Left lung (tissue), 10 donors: ENCODE results near the gene NFXL1. TPM values are rescaled to one million over a fixed set of nuclear protein-coding genes. Genes with fewer than 3 reads are reported as not detected.

Source experiments
- ATAC-seq: fragments of 200-7000 bp; cut with Tn5 transposase; one replicate; pipeline ENCODE4 v1.9.1; 2020; ENCODE audit warnings: moderate library complexity
- DNase-seq, 4 donors: peaks; one replicate each; pipeline ENCODE4 v3.0.0-alpha.2; 2013 to 2020
- H3K27ac ChIP-seq, 2 donors: fragments of 200-600 bp; sonication (generic) in 1 of 2; one replicate each; pipeline versions ENCODE4 v1.5.0 to v1.8.0; 2020 to 2021
- H3K27me3 ChIP-seq, 2 donors: fragments of 200-600 bp; sonication (generic) in 1 of 2; one replicate each; pipeline versions ENCODE4 v1.5.0 to v1.8.0; 2020 to 2021
- H3K36me3 ChIP-seq, 2 donors: fragments of 200-600 bp; sonication (generic) in 1 of 2; one replicate each; pipeline versions ENCODE4 v1.5.0 to v1.8.0; 2020 to 2021
- H3K4me1 ChIP-seq, 2 donors: fragments of 200-600 bp; one replicate each; pipeline ENCODE4 v1.8.0; 2021
- H3K4me3 ChIP-seq, 2 donors: fragments of 200-600 bp; sonication (generic) in 1 of 2; one replicate each; pipeline versions ENCODE4 v1.5.0 to v1.8.0; 2020 to 2021; ENCODE audit warnings: mild to moderate bottlenecking in 1 of 2
- H3K9me3 ChIP-seq, 2 donors: fragments of 200-600 bp; sonication (generic) in 1 of 2; one replicate each; pipeline versions ENCODE4 v1.5.0 to v1.8.0; 2020 to 2021
- intact Hi-C, 2 donors: fragments of 100-400 bp; cut with DNase I; formaldehyde crosslinking; loops; one replicate each; pipeline versions ENCODE4 v1.11.2 to v1.14.2; 2022
- polyA plus RNA-seq, 6 donors: library from polyadenylated mRNA; unstranded; fragments of 120-200 nt; gene quantifications; one replicate each; pipeline ENCODE4 v1.2.1, GENCODE V29; 2013; ENCODE audit not compliant: insufficient read length in 6 of 6
- total RNA-seq, 2 donors: library from RNA; stranded (reverse); fragmentation: NEBNext Ultra II Directional; extraction: Animal tissue kit (Norgen Biotek cat#: 25700); gene quantifications; one replicate each; pipeline ENCODE4 v1.2.1, GENCODE V29; 2021
- TF ChIP-seq, protein P1 (sequence below), 2 donors: fragments of 200-600 bp; sonication (generic) in 1 of 2; IDR thresholded peaks; one replicate each; pipeline versions ENCODE4 v1.5.0 to v1.8.0; 2021; ENCODE audit warnings: antibody characterized with exemption in 2 of 2
- donor health status: DM: no; HTN: yes; CAD: no.
- donor health status: DM: no; HTN: no; CAD: no.

NFXL1 gene
- total and polyA plus RNA-seq, 8 donors: 10.1 to 31.6 (median 25.5) TPM

DNA sequence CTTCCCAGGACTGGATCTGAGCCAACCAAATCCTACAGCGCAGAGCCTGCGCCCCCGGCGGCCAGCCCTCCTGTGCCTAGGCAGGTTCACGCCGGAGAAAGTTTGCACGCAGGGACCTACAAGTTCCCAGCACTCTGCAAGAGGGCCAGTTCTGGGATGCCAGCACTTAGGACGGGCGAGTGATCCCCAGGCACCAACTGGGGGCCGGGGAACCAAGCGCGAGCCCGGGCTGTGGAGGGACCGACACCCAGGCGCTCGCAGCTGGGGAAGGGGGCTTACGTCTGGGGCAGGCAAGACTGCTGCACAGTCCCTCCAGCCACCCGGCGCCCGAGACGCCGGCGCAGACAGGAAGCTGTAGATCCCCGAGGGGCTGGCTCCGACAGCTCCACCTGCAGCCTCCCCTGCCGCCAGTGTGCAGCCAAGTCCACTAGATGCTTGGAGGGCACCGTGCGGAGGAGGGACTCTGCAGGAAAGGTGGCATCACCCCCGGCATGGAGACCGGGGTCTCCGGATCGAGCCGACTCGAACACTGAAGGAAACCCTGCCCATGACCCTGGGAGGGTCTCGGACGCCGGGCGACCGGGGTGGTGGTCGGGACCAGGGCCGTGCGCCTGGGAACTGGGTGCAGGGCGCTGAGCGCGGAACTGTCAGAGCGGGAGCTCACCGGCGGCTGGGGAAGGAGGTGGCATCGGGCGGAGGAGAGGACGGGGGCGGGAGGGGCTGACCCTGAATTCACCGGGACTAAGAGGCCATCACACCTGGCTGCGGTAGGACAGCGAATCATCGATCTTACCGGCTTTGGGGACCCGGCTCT lies 77.1 kb downstream of the NFXL1 start:
- intact Hi-C loops: loop anchor here in 1 of 2 donors (10.0 kb wide), 1 partner anchor 152 kb away; no protein-coding TSS in a partner anchor
- Histone ChIP-seq H3K36me3 (no peaks in the 10 kb centered on the region), H3K27me3 (peaks cover 0 to 30% of the 10 kb centered on the region in 2 donors), H3K4me3 (peak overlapping the region; percentile 43 to 44), H3K4me1 (peaks cover 8 to 33% of the 10 kb centered on the region in 2 donors), H3K27ac (no peak overlapping the region), H3K9me3 (no peaks in the 10 kb centered on the region)
- ATAC-seq (peak; percentile 70), DNase-seq (peak in 3 of 4 donors; percentile 43 to 88 (median 44))
- TF ChIP-seq, protein P1, sequence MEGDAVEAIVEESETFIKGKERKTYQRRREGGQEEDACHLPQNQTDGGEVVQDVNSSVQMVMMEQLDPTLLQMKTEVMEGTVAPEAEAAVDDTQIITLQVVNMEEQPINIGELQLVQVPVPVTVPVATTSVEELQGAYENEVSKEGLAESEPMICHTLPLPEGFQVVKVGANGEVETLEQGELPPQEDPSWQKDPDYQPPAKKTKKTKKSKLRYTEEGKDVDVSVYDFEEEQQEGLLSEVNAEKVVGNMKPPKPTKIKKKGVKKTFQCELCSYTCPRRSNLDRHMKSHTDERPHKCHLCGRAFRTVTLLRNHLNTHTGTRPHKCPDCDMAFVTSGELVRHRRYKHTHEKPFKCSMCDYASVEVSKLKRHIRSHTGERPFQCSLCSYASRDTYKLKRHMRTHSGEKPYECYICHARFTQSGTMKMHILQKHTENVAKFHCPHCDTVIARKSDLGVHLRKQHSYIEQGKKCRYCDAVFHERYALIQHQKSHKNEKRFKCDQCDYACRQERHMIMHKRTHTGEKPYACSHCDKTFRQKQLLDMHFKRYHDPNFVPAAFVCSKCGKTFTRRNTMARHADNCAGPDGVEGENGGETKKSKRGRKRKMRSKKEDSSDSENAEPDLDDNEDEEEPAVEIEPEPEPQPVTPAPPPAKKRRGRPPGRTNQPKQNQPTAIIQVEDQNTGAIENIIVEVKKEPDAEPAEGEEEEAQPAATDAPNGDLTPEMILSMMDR (IDR thresholded peaks at IDR 0.05): no peak

- peaks cover 8 to 33% of the 10 kb centered on the region in 2 donors for H3K4me1 ChIP-seq
- H3K27ac ChIP-seq: no peak overlapping the region
- peaks cover 0 to 30% of the 10 kb centered on the region in 2 donors for H3K27me3 ChIP-seq
- TF ChIP-seq, protein P1 (IDR thresholded peaks at IDR 0.05): peak; percentile 64 to 67
- no peaks in the 10 kb centered on the region for H3K9me3 ChIP-seq
- no peaks in the 10 kb centered on the region for H3K36me3 ChIP-seq
- intact Hi-C loops: loop anchor here in 1 of 2 donors (10.0 kb wide), 1 partner anchor 152 kb away; no protein-coding TSS in a partner anchor
- peak overlapping the region; percentile 43 to 44 for H3K4me3 ChIP-seq
- ATAC-seq: peak; percentile 96
- peak; percentile 75 to 90 (median 86) for DNase-seq
These were observed 77.7 kb downstream of the NFXL1 start for GRCh38 chr4:47836641-47837093.

- Histone ChIP-seq H3K27ac (no peak overlapping the region), H3K4me1 (peaks cover 8 to 33% of the 10 kb centered on the region in 2 donors), H3K27me3 (peaks cover 0 to 30% of the 10 kb centered on the region in 2 donors), H3K4me3 (no peak overlapping the region), H3K9me3 (no peaks in the 10 kb centered on the region), H3K36me3 (no peaks in the 10 kb centered on the region)
- peak; percentile 4 for ATAC-seq
- intact Hi-C loops: loop anchor here in 1 of 2 donors (10.0 kb wide), 1 partner anchor 151 kb away; no protein-coding TSS in a partner anchor
- TF ChIP-seq, protein P1 (IDR thresholded peaks at IDR 0.05): no peak
- DNase-seq: no peak
These were observed 78.9 kb downstream of the NFXL1 start for GRCh38 chr4:47835494-47835893.

- intact Hi-C loops: loop anchor here in 1 of 2 donors (10.0 kb wide), 1 partner anchor 146 kb away; no protein-coding TSS in a partner anchor
- peaks cover 0 to 7% of the 10 kb centered on the region in 2 donors for H3K27me3 ChIP-seq
- no peak overlapping the region for H3K4me3 ChIP-seq
- no peak for ATAC-seq
- H3K4me1 ChIP-seq: peaks cover 6 to 8% of the 10 kb centered on the region in 2 donors
- no peak for DNase-seq
- no peaks in the 10 kb centered on the region for H3K36me3 ChIP-seq
- no peaks in the 10 kb centered on the region for H3K9me3 ChIP-seq
- H3K27ac ChIP-seq: no peak overlapping the region
- TF ChIP-seq, protein P1 (IDR thresholded peaks at IDR 0.05): no peak
These were observed 83.2 kb downstream of the NFXL1 start for GRCh38 chr4:47831026-47831679.
